ENCODE measurements around the gene KREMEN2.

The KREMEN2 gene

DNA sequence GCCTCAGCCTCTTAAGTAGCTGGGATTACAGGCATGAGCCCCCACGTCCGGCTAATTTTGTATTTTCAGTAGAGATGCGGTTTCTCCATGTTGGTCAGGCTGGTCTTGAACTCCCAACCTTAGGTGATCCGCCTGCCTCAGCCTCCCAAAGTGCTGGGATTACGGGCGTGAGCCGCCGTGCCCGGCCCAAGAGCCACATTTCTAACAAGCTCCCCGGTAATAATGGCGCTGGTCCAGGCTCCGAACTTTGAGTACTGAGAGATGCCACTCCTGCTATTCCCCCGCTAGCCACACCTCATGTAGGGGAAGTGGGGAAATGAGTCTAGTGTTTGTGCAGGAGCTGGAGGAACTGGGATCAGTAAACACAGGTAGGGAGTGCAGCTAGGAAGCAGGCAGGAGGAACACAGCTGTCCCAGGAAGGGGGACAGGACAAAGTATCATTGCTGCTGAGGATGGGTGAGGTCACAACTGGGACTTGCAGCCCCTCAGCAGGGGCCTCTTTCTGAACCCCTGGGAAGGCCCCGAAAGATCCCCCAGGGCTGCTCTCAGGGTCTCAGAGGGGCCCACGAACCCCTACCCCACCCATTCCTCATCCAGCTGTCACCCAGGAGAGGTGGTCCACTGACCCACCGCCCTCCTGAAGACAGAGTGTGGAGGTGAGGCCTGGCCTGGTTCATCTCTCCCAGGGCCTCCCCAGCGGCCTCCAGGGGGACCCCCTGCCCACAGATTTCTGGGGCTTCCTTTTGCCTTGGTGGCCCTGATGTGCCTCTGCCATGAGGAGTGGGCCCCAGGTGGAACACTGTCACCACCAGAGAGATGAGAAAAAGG is 3.7 kb upstream of the KREMEN2 start:
- TF ChIP-seq, protein P1, sequence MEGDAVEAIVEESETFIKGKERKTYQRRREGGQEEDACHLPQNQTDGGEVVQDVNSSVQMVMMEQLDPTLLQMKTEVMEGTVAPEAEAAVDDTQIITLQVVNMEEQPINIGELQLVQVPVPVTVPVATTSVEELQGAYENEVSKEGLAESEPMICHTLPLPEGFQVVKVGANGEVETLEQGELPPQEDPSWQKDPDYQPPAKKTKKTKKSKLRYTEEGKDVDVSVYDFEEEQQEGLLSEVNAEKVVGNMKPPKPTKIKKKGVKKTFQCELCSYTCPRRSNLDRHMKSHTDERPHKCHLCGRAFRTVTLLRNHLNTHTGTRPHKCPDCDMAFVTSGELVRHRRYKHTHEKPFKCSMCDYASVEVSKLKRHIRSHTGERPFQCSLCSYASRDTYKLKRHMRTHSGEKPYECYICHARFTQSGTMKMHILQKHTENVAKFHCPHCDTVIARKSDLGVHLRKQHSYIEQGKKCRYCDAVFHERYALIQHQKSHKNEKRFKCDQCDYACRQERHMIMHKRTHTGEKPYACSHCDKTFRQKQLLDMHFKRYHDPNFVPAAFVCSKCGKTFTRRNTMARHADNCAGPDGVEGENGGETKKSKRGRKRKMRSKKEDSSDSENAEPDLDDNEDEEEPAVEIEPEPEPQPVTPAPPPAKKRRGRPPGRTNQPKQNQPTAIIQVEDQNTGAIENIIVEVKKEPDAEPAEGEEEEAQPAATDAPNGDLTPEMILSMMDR (IDR thresholded peaks at IDR 0.05; ENCODE audit: borderline replicate concordance, insufficient read depth, low read depth, low read length) = no peak
- no peak overlapping the region for H3K4me3 ChIP-seq (ENCODE audit: low read depth, low read length)

DNA sequence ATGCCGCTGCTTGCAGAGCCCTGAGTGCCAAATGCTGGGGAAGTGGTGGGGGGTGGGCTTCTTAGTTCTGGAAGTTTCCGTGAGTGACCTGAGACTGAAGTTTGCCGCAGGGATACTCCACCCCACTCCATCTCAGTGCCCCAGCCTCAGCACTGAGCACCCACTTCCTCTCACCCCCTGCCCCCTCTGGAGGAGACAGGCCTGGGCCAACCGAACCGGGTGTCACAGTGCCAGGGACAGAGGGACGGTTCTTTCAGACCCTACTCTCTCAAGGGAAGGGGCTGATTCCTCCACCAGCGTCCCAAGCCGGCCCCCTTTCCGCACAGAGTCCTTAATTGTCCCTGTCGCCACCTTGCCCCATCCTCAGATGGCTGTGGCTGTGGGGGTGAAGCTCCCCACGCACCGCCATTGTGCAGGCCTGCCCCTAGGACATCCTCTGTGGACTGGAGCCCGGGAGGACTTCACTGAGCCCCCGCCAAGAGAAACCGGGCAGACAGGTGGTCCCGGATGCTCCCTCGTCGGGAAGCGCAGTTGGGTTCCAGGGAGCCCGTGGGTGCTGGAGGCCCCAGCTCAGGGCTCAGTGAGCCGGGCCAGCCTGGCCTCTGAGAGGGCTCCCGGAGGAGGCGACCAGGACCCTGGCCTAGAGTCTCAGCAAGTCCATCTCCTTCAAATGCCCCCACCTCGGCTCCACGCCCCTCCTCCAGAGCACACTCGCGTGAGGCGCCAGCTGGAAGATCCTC is 1.6 kb upstream of the KREMEN2 start:
- TF ChIP-seq, protein P1 (IDR thresholded peaks at IDR 0.05; ENCODE audit: borderline replicate concordance, insufficient read depth, low read depth, low read length) = no peak

DNA sequence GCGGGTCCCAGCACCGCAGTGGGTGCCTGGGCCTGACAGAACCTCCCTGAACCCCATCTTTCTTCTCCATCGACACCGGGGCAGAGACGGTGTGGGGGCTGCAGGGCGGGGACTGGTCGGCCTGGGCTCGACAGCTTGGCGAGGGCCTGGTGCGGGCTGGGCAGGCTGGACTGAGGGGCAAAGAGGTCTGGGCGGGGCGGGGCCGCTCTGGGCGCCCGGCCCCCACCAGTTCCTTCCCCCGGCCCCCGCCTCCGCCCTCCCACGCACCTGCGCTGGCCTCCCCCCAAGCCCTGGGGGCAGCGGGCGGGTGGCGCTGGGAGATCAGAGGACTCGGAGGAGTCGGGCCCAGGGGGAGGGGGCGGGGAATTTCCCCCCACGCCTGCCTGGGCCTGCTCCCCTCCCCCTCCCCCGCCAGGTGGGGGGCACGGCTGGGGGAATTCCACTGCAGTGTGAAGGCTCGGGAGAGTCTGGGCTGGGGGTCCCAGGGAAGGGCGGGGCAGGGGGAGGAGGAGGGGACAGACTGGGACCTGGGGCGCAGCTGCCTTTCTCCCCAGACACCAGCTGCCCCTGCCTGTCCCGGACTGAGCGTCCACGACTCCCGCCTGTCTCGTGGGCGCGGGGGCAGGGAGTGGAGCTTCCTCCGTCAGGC is 877 bp upstream of the KREMEN2 start:
- TF ChIP-seq, protein P1 (IDR thresholded peaks at IDR 0.05; ENCODE audit: borderline replicate concordance, insufficient read depth, low read depth, low read length) = no peak
- peak overlapping the region; percentile 54 for H3K4me3 ChIP-seq (ENCODE audit: low read depth, low read length)

More for the DNA sequence above, 1.6 kb upstream of the KREMEN2 start:
- H3K4me3 ChIP-seq (ENCODE audit: low read depth, low read length) = peak overlapping the region; percentile 23

DNA sequence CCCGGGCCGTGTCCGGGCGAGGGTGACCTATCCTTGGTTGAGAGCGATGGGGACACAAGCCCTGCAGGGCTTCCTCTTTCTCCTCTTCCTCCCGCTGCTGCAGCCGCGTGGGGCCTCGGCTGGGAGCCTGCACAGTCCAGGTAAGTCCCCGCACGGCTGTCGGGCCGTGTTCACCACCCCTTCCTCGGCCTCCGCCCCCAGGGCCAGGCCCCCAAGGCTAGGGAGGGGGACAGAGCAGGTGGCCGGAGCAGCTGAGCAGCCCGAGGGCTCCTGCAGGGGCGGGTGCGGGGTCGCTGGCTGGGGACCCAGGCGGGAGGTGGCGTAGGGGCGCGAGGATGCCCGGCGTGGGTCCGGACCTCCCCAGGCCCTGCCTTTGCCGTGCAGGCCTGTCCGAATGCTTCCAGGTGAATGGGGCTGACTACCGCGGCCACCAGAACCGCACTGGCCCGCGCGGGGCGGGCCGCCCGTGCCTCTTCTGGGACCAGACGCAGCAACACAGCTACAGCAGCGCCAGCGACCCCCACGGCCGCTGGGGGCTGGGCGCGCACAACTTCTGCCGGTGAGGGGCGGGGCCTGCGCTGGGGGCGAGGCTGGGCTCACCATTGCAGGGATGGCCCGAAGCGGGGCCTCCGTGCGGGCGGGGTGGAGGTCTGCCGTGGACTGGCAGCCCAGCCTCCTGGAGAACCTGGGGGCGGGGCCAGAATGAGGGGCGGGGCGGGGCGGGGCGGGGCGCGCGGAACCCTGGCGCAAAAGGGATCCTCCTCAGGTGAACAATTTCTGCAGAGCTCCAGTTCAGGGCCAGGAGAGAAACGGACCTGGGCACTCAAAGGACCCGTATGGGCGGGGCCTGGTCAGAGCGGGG is 631 bp downstream of the KREMEN2 start:
- TF ChIP-seq, protein P1 (IDR thresholded peaks at IDR 0.05; ENCODE audit: borderline replicate concordance, insufficient read depth, low read depth, low read length) = no peak
- H3K4me3 ChIP-seq (ENCODE audit: low read depth, low read length) = peak overlapping the region; percentile 54

DNA sequence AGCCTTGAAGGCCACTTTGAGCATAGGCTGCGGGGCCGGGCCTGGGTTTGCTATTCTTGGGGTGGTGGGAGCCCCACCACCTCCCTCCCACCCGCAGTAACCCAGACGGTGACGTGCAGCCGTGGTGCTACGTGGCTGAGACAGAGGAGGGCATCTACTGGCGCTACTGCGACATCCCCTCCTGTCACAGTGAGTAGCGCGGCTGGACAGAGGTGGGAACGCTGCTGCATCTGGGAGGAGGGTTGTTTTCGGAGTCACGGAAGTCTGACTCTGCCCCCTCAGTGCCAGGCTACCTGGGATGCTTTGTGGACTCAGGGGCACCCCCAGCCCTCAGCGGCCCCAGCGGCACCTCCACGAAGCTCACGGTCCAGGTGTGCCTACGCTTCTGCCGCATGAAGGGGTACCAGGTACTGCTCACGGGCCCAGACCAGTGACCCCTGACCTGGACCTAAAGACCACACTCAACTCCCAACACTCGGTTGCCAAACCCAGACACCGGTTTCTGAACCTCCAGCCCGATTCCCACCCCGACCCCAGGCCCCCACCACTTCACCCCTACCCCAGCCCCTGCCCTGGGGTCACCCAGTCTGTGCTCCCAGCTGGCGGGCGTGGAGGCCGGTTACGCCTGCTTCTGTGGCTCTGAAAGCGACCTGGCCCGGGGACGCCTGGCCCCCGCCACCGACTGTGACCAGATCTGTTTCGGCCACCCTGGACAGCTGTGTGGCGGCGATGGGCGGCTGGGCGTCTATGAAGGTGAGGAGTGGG is 2.1 kb downstream of the KREMEN2 start:
- TF ChIP-seq, protein P1 (IDR thresholded peaks at IDR 0.05; ENCODE audit: borderline replicate concordance, insufficient read depth, low read depth, low read length) = no peak
- no peak overlapping the region for H3K4me3 ChIP-seq (ENCODE audit: low read depth, low read length)

DNA sequence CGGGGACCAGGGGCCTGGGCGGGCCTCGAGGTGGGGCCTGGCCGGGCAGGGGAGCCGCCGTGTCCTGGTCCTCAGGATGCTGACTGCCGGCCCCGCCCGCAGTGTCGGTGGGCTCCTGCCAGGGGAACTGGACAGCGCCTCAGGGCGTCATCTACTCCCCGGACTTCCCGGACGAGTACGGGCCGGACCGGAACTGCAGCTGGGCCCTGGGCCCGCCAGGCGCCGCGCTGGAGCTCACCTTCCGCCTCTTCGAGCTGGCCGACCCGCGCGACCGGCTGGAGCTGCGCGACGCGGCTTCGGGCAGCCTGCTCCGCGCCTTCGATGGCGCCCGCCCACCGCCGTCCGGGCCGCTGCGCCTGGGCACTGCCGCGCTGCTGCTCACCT is 2.7 kb downstream of the KREMEN2 start:
- TF ChIP-seq, protein P1 (IDR thresholded peaks at IDR 0.05; ENCODE audit: borderline replicate concordance, insufficient read depth, low read depth, low read length) = peak; percentile 6; the same call in 1 of the 2 replicates
- H3K4me3 ChIP-seq (ENCODE audit: low read depth, low read length) = no peak overlapping the region

All from GM12875 (cell line).